KOPT-K1 (cell line): ENCODE results near the gene PLPP2.
"Not testable (repeated sequence)": the region's sequence is repeated elsewhere in the genome, so short reads cannot be mapped to it uniquely, and the experiment has no call there.

ENCODE experiments used
- H3K27ac ChIP-seq: fragments of 200-600 bp; sonication (generic); 2 replicates; pipeline ENCODE4 v1.5.1; 2016; ENCODE audit warnings: antibody characterized with exemption, mild to moderate bottlenecking, low read depth, low read length; ENCODE audit not compliant: poor library complexity, severe bottlenecking
- H3K36me3 ChIP-seq: fragments of 200-600 bp; sonication (generic); 2 replicates; pipeline ENCODE4 v1.5.1; 2017; ENCODE audit warnings: antibody characterized with exemption, mild to moderate bottlenecking, low read length, moderate library complexity; ENCODE audit not compliant: insufficient read depth
- H3K9me3 ChIP-seq: fragments of 200-600 bp; sonication (generic); 2 replicates; pipeline ENCODE4 v1.5.1; 2017; ENCODE audit warnings: antibody characterized with exemption, low read length, mild to moderate bottlenecking; ENCODE audit not compliant: insufficient read depth, poor library complexity, severe bottlenecking

Gene PLPP2

GRCh38 chr19:275958-276646 is 15.1 kb downstream of the PLPP2 start:
- Histone ChIP-seq H3K36me3 (no peaks in the 10 kb centered on the region), H3K27ac (no peak overlapping the region), H3K9me3 (no peaks in the 10 kb centered on the region)

DNA sequence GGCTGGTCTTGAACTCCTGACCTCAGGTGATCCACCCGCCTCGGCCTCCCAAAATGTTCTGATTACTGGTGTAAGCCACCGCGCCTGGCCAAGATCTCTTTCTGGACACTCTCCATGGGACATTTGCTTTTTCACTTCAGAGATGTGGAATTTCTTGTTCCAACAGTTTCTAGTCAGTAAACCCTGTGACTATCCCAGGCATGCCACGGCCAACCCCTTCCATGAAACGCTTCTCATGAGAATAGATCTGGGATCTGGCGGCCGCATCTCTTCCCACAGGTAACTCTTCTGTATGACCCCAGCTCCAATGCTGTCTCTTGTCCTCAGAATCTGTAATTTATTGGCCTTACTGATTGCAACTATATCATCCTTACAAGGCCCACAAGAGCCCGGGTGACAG is 16.2 kb downstream of the PLPP2 start:
- H3K27ac ChIP-seq: no peak overlapping the region
- no peaks in the 10 kb centered on the region for H3K36me3 ChIP-seq
- H3K9me3 ChIP-seq: no peaks in the 10 kb centered on the region

- no peak overlapping the region for H3K27ac ChIP-seq
- no peaks in the 10 kb centered on the region for H3K36me3 ChIP-seq
- H3K9me3 ChIP-seq: no peaks in the 10 kb centered on the region
Observed at GRCh38 chr19:273393-273792, 17.8 kb downstream of the PLPP2 start.

DNA sequence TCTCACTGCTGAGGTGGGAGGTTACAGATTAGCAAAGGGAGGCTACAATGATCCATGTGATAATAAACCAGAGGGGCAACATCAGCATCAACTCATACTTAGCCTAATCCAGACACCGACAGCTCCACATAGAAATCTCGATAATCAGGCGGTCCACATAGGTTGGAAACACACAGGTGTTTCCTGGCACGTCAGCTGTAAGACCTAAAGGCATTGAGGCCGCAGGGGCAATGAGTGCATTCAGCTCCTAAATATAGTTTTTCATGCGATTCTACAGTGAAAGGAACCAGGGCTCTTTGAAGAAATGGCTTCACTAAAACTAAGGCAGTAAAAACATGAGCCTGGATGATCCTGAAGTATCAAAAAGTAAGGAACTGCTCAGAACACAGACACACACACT is 19.3 kb downstream of the PLPP2 start:
- Histone ChIP-seq H3K9me3 (no peaks in the 10 kb centered on the region), H3K36me3 (no peaks in the 10 kb centered on the region), H3K27ac (no peak overlapping the region)

- H3K9me3 ChIP-seq, H3K27ac ChIP-seq: not testable (repeated sequence)
Observed at GRCh38 chr19:270766-271318, 20.4 kb downstream of the PLPP2 start.

DNA sequence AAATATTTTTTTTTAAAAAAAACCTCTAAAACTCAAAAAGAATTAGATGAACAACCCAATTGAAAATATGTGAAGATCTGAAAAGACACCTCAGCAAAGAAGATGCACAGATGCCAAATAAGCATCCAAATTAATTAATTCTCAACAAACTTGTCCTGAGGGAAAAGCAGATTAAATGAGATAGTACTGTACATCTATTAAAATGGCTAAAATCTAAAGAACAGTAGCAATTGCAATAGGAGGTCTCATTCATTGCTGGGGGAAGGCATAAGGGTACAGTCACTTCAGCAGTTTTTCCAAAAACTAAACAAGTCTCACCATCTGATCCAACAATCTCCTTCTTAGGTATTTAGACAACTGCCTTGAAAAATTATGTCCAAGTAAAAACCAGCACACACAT is 22.0 kb downstream of the PLPP2 start:
- H3K27ac ChIP-seq: no peak overlapping the region
- no peaks in the 10 kb centered on the region for H3K9me3 ChIP-seq
- H3K36me3 ChIP-seq: no peaks in the 10 kb centered on the region

More at GRCh38 chr19:270766-271318, 20.4 kb downstream of the PLPP2 start:
- not testable (repeated sequence) for H3K36me3 ChIP-seq

DNA sequence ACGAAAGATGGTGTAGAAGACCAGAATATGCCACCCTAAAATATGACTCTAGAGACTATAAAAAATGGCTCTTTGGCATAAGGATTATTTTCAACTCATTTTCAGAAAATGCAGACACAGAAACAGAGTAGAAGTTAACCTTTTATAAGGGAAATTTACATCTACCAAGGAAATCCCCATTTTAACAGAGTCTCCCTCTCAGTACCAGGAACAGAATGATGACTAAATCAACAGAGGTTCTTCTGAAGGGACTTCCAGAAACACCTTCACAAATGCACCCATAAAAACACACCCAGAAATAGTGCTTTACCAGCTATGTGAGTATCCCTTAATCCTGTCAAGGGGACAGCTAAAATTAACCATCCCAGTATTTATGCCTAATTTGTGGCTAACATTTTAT is 29.1 kb downstream of the PLPP2 start:
- Histone ChIP-seq H3K36me3 (no peaks in the 10 kb centered on the region), H3K27ac (no peak overlapping the region), H3K9me3 (no peaks in the 10 kb centered on the region)

- not testable (repeated sequence) for H3K9me3 ChIP-seq, H3K27ac ChIP-seq, H3K36me3 ChIP-seq
Observed at GRCh38 chr19:256804-257203, 34.4 kb downstream of the PLPP2 start.

DNA sequence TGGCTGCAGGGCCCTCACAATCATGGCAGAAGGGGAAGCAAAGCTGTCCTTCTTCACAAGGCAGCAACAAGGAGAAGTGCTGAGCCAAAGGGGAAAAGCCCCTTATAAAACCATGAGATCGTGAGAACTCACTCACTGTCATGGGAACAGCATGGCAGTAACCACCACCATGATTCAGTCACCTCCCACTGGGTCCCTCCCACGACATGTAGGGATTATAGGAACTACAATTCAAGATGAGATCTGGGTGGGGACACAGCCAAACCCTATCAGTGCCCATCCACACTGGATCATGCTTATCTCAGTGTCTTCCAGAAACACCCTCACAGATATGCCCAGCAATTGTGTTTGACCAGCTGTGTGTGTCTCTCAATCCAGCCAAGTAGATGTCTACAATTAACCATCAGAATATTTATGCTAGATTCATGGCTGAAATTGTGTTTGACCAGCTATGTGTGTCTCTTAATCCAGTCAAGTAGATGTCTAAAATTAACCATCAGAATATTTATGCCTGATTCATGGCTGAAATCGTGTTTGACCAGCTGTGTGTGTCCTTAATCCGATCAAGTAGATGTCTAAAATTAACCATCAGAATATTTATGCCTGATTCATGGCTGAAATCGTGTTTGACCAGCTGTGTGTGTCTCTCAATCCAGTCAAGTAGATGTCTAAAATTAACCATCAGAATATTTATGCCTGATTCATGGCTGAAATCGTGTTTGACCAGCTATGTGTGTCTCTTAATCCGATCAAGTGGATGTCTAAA is 38.6 kb downstream of the PLPP2 start:
- not testable (repeated sequence) for H3K27ac ChIP-seq, H3K9me3 ChIP-seq, H3K36me3 ChIP-seq

- H3K27ac ChIP-seq: no peak overlapping the region
- H3K9me3 ChIP-seq: peaks cover 7% of the 10 kb centered on the region
- no peaks in the 10 kb centered on the region for H3K36me3 ChIP-seq
Observed at GRCh38 chr19:246551-246950, 44.7 kb downstream of the PLPP2 start.

- not testable (repeated sequence) for H3K9me3 ChIP-seq, H3K27ac ChIP-seq, H3K36me3 ChIP-seq
Observed at GRCh38 chr19:245900-246299, 45.3 kb downstream of the PLPP2 start.

DNA sequence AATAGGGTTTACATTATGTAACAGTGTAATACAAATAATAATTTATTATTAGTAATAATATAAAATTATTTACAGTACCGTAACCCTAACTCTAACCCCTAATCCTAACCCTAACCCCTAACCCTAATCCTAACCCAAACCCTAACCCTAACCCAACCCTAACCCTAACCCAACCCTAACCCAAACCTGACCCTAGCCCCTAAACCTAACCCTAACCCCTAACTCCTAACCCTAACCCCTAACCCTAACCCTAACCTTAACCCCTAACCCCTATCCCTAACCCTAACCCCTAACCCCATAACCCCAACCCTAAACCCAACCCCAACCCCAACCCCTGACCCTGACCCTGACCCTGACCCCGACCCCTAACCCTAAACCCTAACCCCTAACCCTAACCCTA is 45.7 kb downstream of the PLPP2 start:
- Histone ChIP-seq H3K36me3 (no peaks in the 10 kb centered on the region), H3K9me3 (peaks cover 7% of the 10 kb centered on the region), H3K27ac (no peak overlapping the region)
